ENCODE results near the gene FHAD1.

FHAD1 gene

DNA sequence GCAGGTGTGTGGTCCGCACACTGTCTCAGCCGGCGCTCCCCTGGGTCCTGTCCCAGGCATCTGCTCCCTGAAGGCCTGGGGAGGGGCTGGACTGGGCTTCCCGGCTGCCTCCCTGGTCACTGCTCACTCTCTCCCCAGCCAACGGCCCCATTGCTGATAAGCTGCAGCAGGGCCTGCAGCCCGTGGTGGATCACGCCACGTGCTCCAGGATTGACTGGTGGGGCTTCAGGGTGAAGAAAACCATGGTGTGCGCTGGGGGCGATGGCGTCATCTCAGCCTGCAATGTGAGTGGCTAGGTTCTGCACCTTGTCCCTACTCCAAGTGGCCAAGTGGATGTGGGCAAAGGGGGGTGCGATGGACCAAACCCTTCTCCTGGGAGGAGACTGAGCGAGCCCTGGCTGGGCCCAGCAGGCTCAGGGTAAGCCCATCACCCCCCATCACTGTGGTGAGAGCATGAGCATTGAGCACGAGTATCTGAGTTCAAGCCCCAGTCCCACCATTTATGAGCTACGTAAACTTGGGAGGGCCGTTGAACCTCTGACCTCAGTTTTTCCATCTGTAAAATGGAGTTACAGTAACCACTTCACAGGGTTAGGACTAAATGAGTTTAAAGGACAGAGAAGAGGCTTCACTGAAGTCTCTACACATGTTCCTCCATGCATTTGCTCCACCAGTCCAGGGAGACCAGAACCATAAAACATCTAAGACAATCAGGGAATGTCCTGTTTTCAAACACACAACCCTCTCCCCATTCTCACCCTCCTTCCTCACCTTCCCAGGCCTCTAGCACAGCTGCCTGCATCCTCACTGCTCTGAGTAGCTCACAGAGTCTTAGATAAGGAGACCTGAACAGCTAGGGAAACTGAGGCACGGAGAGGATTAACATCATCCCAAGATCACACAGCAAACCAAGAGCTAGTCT, 197.7 kb downstream of the FHAD1 start:
- DNase-seq: no peak

DNA sequence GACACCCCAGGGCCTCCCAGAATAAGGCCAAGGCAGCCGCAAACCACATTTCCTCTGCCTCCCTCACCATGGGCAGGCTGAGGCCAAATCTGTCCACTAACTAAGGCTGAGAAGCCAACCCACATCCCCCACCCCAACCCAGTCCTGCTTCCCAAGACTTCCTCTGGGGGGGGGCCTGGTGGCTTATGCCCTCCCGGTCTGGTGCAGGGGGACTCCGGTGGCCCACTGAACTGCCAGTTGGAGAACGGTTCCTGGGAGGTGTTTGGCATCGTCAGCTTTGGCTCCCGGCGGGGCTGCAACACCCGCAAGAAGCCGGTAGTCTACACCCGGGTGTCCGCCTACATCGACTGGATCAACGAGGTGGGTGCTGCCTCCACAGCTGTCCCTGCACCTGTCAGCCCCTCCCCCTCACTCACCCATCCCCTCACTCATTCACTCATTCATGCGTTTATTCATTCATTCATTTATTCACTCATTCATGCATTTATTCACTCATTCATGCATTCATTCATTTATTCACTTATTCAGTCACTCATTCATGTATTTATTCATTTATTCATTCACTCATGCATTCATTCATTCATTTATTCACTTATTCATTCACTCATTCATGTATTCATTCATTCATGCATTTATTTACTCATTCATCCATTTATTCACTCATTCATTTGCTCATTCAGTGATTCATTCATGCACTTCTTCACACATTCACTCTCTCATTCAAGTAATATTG, 198.5 kb downstream of the FHAD1 start:
- DNase-seq: no peak

DNA sequence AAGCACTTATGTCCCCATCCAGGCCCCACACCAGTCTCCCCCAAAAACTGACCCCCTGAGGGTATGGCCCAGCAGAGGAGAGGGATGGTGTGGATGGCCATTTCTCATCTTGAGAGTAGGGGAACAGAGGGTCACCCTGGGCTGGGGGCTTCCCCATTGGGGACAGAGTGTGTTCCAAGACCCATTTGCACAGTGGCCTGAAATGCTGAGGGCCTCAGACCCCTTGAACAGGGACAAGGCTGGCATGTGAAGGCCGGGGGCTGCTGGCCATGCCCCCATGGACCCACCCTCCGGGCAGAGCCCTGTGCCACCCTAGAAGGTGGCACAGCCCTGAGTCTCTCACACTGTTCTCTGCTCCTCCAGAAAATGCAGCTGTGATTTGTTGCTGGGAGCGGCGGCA, 199.2 kb downstream of the FHAD1 start:
- DNase-seq: no peak

All from DMS153 (cell line).